GM19463 (cell line): ENCODE results near the gene ZBTB7B.
"Not testable (repeated sequence)": the region's sequence is repeated elsewhere in the genome, so short reads cannot be mapped to it uniquely, and the experiment has no call there.

Experiments used
- ATAC-seq: cut with Tn5 transposase; IDR thresholded peaks from one replicate; pipeline ENCODE4 v1.9.1; 2021; ENCODE audit warnings: mild to moderate bottlenecking, moderate library complexity; ENCODE audit not compliant: unreplicated experiment

ZBTB7B gene

DNA sequence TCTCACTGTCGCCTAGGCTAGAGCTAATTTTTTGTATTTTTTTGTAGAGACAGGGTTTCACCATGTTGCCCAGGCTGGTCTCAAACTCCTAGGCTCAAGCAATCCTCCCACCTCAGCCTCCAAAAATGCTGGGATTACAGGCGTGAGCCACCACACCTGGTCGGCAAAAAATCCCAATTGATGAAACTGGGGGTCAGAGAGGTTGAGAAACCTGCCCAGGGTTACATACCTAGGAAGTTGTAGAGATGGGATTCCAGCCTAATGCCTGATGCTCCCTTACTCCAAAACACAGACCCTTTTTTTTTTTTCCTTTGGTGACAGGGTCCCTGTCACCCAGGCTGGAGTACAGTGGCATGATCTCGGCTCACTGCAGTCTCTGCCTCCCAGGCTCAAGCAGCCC, 15.9 kb upstream of the ZBTB7B start:
- not testable (repeated sequence) for ATAC-seq

- ATAC-seq: no peak
Measured at GRCh38 chr1:154987326-154987725, 15.3 kb upstream of the ZBTB7B start.

DNA sequence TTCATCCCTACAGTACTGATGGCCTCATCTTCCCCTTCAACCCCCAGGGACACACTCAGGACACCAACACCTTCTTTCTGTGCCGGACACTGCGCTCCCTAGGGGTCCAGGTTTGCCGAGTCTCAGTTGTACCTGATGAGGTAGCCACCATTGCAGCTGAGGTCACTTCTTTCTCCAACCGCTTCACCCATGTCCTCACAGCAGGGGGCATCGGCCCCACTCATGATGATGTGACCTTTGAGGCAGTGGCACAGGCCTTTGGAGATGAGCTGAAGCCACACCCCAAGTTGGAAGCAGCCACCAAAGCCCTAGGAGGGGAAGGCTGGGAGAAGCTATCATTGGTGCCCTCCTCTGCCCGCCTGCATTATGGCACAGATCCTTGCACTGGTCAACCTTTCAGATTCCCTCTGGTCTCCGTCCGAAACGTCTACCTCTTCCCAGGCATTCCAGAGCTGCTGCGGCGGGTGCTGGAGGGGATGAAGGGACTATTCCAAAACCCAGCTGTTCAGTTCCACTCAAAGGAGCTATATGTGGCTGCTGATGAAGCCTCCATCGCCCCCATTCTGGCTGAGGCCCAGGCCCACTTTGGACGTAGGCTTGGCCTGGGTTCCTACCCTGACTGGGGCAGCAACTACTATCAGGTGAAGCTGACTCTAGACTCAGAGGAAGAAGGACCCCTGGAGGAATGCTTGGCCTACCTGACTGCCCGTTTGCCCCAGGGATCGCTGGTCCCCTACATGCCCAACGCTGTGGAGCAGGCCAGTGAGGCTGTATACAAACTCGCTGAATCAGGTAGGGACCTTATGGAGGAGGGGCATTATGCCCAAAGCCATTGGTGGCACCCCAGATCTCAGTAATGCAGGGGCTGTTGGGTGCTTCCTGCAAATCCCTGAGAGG, 14.3 kb upstream of the ZBTB7B start:
- no peak for ATAC-seq

GRCh38 chr1:154989195-154989860, 13.3 kb upstream of the ZBTB7B start:
- no peak for ATAC-seq

DNA sequence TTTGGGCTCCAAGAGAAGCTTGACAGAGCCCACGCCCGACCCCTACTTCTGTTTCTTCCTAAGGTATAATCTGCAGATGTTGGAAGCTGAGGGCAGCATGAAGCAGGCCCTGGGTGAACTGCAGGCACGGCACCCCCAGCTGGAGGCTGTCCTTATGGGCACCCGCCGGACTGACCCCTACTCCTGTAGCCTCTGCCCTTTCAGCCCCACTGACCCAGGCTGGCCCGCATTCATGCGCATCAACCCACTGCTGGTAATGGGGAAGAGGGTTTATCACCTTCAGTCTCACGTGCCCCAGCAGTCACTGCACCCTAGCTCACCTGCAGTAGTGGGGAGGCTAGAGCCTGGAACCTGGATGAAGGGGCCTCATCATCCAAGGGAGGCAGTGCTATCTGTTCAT, 12.3 kb upstream of the ZBTB7B start:
- ATAC-seq: no peak

DNA sequence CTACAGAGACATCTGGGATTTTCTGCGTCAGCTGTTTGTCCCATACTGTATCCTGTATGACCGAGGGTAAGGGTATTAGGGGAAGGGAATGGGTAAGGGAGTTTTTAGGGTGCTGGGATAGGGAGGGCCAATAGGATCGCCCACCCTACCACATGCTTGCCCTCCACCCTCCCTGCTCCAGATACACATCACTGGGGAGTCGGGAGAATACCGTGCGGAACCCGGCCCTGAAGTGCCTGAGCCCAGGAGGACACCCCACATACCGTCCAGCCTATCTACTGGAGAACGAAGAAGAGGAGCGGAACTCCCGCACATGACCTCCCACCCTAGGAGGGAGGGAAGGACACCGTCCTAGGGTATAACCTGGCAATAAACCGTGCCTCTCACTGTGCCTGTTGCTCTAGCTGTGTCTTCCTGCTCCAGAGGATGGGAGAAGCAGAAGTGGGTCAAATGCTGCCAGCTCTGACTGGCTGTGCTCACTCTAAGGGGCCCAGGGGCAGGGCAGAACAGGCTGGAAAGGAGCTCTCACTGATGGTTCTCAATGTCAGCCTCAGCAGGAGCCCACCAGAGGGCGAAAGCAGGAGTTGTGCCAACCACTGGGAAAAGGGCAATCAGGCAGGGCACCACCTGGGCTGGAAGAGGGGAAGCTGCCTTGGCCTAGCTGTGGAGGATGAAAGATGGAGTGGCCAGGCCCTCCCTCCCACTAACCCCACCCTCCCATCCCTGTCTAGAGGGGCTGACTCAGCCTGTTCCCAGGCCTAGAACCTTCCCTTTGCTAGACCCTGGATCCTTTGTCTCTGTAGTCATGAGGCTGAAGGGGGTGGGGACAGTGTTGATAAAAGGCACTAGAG, 9.7 kb upstream of the ZBTB7B start:
- ATAC-seq: no peak

GRCh38 chr1:154993572-154994268, 8.9 kb upstream of the ZBTB7B start, which contains the start of gene LENEP:
Gene LENEP, plus strand, starts transcription at chr1:154993586. Its CDS starts 22 bp downstream, at chr1:154993608.
- ATAC-seq: no peak

GRCh38 chr1:154994269-154994587, 8.4 kb upstream of the ZBTB7B start:
- no peak for ATAC-seq

DNA sequence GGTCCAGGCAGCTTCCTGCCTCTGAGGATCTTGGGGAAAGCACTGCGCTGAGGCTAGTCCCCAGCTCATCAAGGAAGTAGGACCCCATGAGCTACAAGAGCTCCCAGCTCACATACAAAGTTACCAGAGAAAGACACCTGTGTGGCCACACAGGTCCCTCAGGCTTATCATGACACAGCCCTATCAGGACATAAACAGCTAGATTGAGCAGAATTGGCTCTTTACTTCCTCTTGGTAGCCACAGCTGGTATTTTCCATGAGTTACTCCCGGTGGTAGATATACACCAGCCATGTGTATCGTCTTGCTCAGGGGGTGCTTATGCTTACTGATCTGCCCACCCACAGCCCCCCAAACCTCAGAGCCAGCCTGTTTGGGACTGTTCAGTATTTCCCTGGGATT, 8.0 kb upstream of the ZBTB7B start:
- no peak for ATAC-seq

DNA sequence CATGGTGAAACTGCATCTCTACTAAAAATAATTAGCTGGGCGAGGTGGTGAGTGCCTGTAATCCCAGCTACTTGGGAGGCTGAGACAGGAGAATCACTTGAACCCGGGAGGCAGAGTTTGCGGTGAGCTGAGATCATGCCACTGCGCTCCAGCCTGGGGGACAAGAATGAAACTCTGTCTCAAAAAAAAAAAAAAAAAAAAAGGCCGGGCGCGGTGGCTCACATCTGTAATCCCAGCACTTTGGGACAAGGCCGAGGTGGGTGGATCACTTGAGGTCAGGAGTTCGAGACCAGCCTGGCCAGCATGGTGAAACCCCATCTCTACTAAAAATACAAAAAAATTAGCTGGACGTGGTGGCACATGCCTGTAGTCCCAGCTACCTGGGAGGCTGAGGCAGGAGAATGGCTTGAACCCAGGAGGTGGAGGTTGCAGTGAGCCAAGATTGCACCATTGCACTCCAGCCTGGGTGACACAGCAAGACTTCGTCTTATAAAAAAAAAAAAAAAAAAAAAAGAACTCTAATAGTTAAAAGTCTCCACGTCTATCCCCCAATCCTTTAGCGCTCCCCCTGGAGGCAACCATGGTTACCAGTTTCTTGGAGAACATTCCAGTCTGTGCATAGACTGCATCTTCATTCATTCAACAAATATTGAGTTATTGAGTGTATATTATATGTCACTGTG, 7.2 kb upstream of the ZBTB7B start:
- ATAC-seq: not testable (repeated sequence)

GRCh38 chr1:154996966-154997701, 5.5 kb upstream of the ZBTB7B start:
- no peak for ATAC-seq

DNA sequence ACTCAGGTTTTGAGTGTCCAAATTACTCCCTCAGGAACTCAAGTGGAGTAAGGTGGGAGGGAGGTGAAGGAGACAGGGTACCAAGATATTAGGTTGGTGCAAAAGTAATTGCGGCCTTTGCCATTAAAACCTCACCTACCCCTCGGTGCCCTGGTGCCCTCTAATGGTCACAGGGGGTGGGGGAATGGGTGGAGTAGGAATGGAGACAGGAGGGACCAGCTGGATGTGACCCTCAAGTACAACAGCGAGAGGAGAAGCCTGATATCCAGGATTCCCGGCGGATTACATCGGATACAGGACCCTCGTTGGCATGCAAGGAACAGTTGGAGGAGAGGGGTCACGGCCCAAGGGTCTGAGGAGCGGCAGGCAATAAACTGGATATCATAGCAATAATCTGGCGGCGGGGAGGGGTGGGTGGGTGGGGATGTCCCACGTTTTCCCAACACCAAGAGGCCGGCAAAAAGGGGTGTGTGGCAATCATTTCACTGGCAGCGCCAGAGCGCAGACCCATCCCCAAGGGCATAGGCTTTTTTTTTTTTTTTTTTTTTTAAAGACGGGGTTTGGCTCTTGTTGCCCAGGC, 4.3 kb upstream of the ZBTB7B start:
- ATAC-seq: no peak

DNA sequence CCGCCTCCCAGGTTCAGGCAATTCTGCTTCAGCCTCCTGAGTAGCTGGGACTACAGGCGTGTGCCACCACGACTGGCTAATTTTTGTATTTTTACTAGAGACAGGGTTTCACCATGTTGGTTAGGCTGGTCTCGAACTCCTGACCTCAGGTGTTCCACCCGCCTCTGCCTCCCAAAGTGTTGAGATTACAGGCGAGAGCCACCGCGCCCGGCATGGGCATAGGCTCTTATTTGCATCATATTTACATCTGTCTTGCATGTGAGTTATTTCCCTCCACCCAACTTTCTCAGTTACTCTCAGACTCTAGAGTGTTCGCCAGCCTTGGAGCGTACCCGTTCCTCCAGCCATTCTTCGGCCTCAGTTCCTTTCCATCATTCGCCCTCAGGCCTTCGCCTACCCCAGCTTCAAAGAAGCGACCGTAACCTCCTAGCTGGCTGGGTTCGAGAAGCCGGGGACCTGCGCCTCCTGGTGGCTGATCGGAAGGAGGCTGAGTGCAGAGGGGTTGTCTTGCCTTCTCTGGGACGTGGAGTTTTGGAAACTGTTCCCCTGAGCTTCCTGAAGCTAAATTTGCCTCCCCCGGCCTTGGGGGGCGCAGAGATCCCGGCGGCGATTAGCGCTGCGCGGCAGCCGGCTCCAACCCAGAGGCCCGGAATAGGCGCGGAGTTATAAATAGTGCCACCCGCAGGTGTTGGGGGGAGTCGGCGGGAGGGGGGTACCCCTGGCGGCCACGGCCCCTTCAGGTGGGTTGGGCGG, 3.6 kb upstream of the ZBTB7B start:
- no peak for ATAC-seq

DNA sequence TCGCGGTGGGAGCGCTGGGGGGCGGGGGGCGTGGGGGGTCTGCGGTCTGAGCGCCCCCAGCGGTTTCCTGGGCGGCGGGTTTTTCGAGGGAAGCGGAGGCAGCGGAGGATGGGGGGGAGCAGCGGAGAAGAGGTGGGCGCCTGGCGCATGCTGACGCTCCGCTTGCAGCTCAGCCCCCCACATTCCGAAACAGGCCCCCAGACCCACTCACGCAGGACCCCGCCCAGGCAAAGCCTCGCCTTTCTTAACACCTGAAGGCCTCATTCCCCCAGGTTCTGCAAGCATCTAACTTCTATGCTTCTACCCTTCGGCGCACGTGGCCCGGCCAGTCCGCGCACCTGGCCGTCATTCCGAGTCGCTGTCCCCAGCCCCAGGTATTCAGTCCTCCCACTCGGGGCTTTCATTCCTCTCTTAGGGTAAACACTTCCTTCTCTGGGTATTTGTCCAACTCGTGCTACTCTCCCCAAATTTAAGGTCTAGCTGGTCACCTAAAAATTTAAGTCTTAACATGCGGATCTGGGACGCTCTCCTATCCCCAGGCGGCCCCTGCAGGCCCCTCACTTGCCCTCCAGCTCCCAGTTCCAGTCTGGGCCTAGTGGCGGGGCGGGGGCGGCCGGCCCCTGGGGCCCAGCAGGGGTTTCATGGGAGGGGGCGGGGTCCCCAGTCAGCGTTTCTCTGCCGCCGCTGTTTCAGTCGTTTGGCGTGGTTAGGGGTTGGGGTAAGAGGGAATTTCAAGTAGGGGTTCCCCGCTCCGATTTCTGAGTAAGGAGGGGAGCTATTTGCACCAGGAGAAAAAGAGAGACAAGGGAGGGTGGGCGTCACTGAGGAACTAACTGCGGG, 2.8 kb upstream of the ZBTB7B start:
- ATAC-seq: no peak

- no peak for ATAC-seq
Measured at GRCh38 chr1:155000411-155000725, 2.2 kb upstream of the ZBTB7B start.

- peak; percentile 39 for ATAC-seq
Measured at GRCh38 chr1:155000726-155001424, 1.7 kb upstream of the ZBTB7B start.

- ATAC-seq: no peak
Measured at GRCh38 chr1:155001425-155001674, 1.3 kb upstream of the ZBTB7B start.
